ENCODE measurements around the gene PCDHA9. TPM values are rescaled to one million over a fixed set of nuclear protein-coding genes. Genes with fewer than 3 reads are reported as not detected.

The PCDHA9 gene
- total RNA-seq, 1 donor from 2014 or later, result not detected

- no peak for TF ChIP-seq CTCF (IDR thresholded peaks at IDR 0.05; ENCODE audit: borderline replicate concordance)
- DNase-seq, result no peak
- Histone ChIP-seq H3K27ac (replicated peaks) (no peak overlapping the region), H3K4me1 (no peaks in the 10 kb centered on the region), H3K4me3 (no peak overlapping the region), H3K9me3 (replicated peaks) (peaks cover 48% of the 10 kb centered on the region), H3K36me3 (no peaks in the 10 kb centered on the region), H3K27me3 (ENCODE audit: low read depth) (peaks cover 98% of the 10 kb centered on the region)
- intact Hi-C loops (cut with micrococcal nuclease), result no loop called here
These were observed 29.0 kb downstream of the PCDHA9 start for GRCh38 chr5:140877262-140877581.

- peak; percentile 22 for TF ChIP-seq CTCF (IDR thresholded peaks at IDR 0.05; ENCODE audit: borderline replicate concordance)
- H3K9me3 ChIP-seq (replicated peaks), result peaks cover 60% of the 10 kb centered on the region
- peak within 1 kb of the TSS; percentile 18 for H3K4me3 ChIP-seq
These were observed 33.9 kb downstream of the PCDHA9 start, which contains the start of gene PCDHA13 for GRCh38 chr5:140881889-140882590. Gene PCDHA13, plus strand, starts transcription at chr5:140882124. Its CDS starts 145 bp downstream, at chr5:140882269.

GRCh38 chr5:140882591-140882899 lies 34.4 kb downstream of the PCDHA9 start:
- peaks cover 55% of the 10 kb centered on the region for H3K9me3 ChIP-seq (replicated peaks)
- H3K4me1 ChIP-seq, result no peaks in the 10 kb centered on the region
- no peaks in the 10 kb centered on the region for H3K36me3 ChIP-seq
- TF ChIP-seq CTCF (IDR thresholded peaks at IDR 0.05; ENCODE audit: borderline replicate concordance), result no peak
- DNase-seq, result no peak
- peaks cover 70% of the 10 kb centered on the region for H3K27me3 ChIP-seq (ENCODE audit: low read depth)
- no peak overlapping the region for H3K27ac ChIP-seq (replicated peaks)
- H3K4me3 ChIP-seq, result peak overlapping the region; percentile 18
- intact Hi-C loops (cut with micrococcal nuclease), result no loop called here

More at GRCh38 chr5:140881889-140882590, 33.9 kb downstream of the PCDHA9 start, which contains the start of gene PCDHA13:
- no peak within 1 kb of the TSS for H3K27ac ChIP-seq (replicated peaks)
- no peak for DNase-seq
- intact Hi-C loops (cut with micrococcal nuclease), result no loop called here
- H3K4me1 ChIP-seq, result no peaks in the 10 kb centered on the region
- H3K36me3 ChIP-seq, result no peaks in the 10 kb centered on the region
- H3K27me3 ChIP-seq (ENCODE audit: low read depth), result peaks cover 75% of the 10 kb centered on the region

- Histone ChIP-seq H3K9me3 (replicated peaks) (peaks cover 54% of the 10 kb centered on the region), H3K36me3 (no peaks in the 10 kb centered on the region), H3K4me3 (no peak overlapping the region), H3K27ac (replicated peaks) (no peak overlapping the region), H3K27me3 (ENCODE audit: low read depth) (peaks cover 63% of the 10 kb centered on the region), H3K4me1 (no peaks in the 10 kb centered on the region)
- intact Hi-C loops (cut with micrococcal nuclease), result no loop called here
- DNase-seq, result no peak
- no peak for TF ChIP-seq CTCF (IDR thresholded peaks at IDR 0.05; ENCODE audit: borderline replicate concordance)
These were observed 35.2 kb downstream of the PCDHA9 start for GRCh38 chr5:140883373-140883772.

GRCh38 chr5:140883927-140884697 lies 35.9 kb downstream of the PCDHA9 start:
- no peak for DNase-seq
- Histone ChIP-seq H3K36me3 (no peaks in the 10 kb centered on the region), H3K4me1 (no peaks in the 10 kb centered on the region), H3K4me3 (no peak overlapping the region), H3K9me3 (replicated peaks) (peaks cover 51% of the 10 kb centered on the region), H3K27ac (replicated peaks) (no peak overlapping the region), H3K27me3 (ENCODE audit: low read depth) (peaks cover 56% of the 10 kb centered on the region)
- intact Hi-C loops (cut with micrococcal nuclease), result no loop called here
- no peak for TF ChIP-seq CTCF (IDR thresholded peaks at IDR 0.05; ENCODE audit: borderline replicate concordance)

Other genes with a start within 250 kb of the PCDHA9 start
- gene CD14, start 215.2 kb upstream of the PCDHA9 start, total RNA-seq, result 26.2 TPM
- 2.6 TPM for gene TMCO6, start 208.9 kb upstream of the PCDHA9 start, total RNA-seq
- 142 TPM for gene NDUFA2, start 200.8 kb upstream of the PCDHA9 start, total RNA-seq
- 72.0 TPM for gene IK, start 200.6 kb upstream of the PCDHA9 start, total RNA-seq
- 11.4 TPM for gene WDR55, start 183.5 kb upstream of the PCDHA9 start, total RNA-seq
- 0.47 TPM for gene DND1, start 174.8 kb upstream of the PCDHA9 start, total RNA-seq
- gene HARS1, start 157.0 kb upstream of the PCDHA9 start, total RNA-seq, result 38.7 TPM
- 27.8 TPM for gene HARS2, start 156.9 kb upstream of the PCDHA9 start, total RNA-seq
- 35.5 TPM for gene ZMAT2, start 147.9 kb upstream of the PCDHA9 start, total RNA-seq
- gene PCDHA1, start 62.2 kb upstream of the PCDHA9 start, total RNA-seq, result not detected
- not detected for gene PCDHA2, start 53.5 kb upstream of the PCDHA9 start, total RNA-seq
- gene PCDHA3, start 47.3 kb upstream of the PCDHA9 start, total RNA-seq, result not detected
- gene PCDHA4, start 41.3 kb upstream of the PCDHA9 start, total RNA-seq, result 0.11 TPM
- gene PCDHA5, start 26.8 kb upstream of the PCDHA9 start, total RNA-seq, result not detected
- gene PCDHA6, start 20.4 kb upstream of the PCDHA9 start, total RNA-seq, result not detected
- not detected for gene PCDHA7, start 14.1 kb upstream of the PCDHA9 start, total RNA-seq
- not detected for gene PCDHA8, start 7.2 kb upstream of the PCDHA9 start, total RNA-seq
- gene PCDHA10, start 7.5 kb downstream of the PCDHA9 start, total RNA-seq, result 0.05 TPM
- gene PCDHA11, start 20.6 kb downstream of the PCDHA9 start, total RNA-seq, result not detected
- gene PCDHA12, start 26.9 kb downstream of the PCDHA9 start, total RNA-seq, result not detected
- not detected for gene PCDHA13, start 33.7 kb downstream of the PCDHA9 start, total RNA-seq
- not detected for gene PCDHAC1, start 77.9 kb downstream of the PCDHA9 start, total RNA-seq
- gene PCDHAC2, start 118.1 kb downstream of the PCDHA9 start, total RNA-seq, result 0.36 TPM
- gene PCDHB1, start 203.0 kb downstream of the PCDHA9 start, total RNA-seq, result not detected
- gene PCDHB2, start 246.2 kb downstream of the PCDHA9 start, total RNA-seq, result 1.1 TPM

All from left ventricle myocardium inferior (tissue), 1 donor.